ENCODE results near the gene HLA-DRA. TPM values are rescaled to one million over a fixed set of nuclear protein-coding genes. Genes with fewer than 3 reads are reported as not detected.

The HLA-DRA gene
- total RNA-seq, 1 donor from 2014 or later = 0.28 TPM

DNA sequence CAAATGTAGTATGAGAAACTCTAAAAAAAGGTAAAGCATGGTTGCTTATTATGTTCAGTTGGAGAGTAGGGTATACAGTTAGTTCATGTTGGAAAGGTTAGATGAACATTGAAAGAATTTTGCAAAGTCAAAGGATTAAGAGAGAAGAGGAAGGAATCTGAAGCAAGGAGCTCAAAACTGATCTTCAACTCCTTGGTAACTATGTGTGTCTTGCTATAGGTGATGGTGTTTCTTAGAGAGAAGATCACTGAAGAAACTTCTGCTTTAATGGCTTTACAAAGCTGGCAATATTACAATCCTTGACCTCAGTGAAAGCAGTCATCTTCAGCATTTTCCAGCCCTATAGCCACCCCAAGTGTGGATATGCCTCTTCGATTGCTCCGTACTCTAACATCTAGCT is 4.7 kb downstream of the HLA-DRA start:
- H3K27me3 Mint-ChIP-seq (ENCODE audit: unreplicated experiment) = peaks cover 1% of the 10 kb centered on the region
- no peak overlapping the region for H3K27ac Mint-ChIP-seq (ENCODE audit: unreplicated experiment)
- H3K36me3 Mint-ChIP-seq (ENCODE audit: low read depth, unreplicated experiment) = no peaks in the 10 kb centered on the region
- H3K9me3 Mint-ChIP-seq (ENCODE audit: unreplicated experiment) = no peaks in the 10 kb centered on the region
- TF ChIP-seq, protein P1, sequence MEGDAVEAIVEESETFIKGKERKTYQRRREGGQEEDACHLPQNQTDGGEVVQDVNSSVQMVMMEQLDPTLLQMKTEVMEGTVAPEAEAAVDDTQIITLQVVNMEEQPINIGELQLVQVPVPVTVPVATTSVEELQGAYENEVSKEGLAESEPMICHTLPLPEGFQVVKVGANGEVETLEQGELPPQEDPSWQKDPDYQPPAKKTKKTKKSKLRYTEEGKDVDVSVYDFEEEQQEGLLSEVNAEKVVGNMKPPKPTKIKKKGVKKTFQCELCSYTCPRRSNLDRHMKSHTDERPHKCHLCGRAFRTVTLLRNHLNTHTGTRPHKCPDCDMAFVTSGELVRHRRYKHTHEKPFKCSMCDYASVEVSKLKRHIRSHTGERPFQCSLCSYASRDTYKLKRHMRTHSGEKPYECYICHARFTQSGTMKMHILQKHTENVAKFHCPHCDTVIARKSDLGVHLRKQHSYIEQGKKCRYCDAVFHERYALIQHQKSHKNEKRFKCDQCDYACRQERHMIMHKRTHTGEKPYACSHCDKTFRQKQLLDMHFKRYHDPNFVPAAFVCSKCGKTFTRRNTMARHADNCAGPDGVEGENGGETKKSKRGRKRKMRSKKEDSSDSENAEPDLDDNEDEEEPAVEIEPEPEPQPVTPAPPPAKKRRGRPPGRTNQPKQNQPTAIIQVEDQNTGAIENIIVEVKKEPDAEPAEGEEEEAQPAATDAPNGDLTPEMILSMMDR (IDR thresholded peaks at IDR 0.05; ENCODE audit: unreplicated experiment) = no peak
- H3K4me1 Mint-ChIP-seq (ENCODE audit: unreplicated experiment) = no peaks in the 10 kb centered on the region
- DNase-seq (ENCODE audit: low spot score) = no peak
- H3K4me3 Mint-ChIP-seq (ENCODE audit: unreplicated experiment) = no peak overlapping the region

- no peaks in the 10 kb centered on the region for H3K36me3 Mint-ChIP-seq (ENCODE audit: low read depth, unreplicated experiment)
- DNase-seq (ENCODE audit: low spot score) = no peak
- TF ChIP-seq, protein P1 (IDR thresholded peaks at IDR 0.05; ENCODE audit: unreplicated experiment) = no peak
- peaks cover 1% of the 10 kb centered on the region for H3K27me3 Mint-ChIP-seq (ENCODE audit: unreplicated experiment)
- H3K4me1 Mint-ChIP-seq (ENCODE audit: unreplicated experiment) = no peaks in the 10 kb centered on the region
- no peak overlapping the region for H3K27ac Mint-ChIP-seq (ENCODE audit: unreplicated experiment)
- no peak overlapping the region for H3K4me3 Mint-ChIP-seq (ENCODE audit: unreplicated experiment)
- no peaks in the 10 kb centered on the region for H3K9me3 Mint-ChIP-seq (ENCODE audit: unreplicated experiment)
Observed at GRCh38 chr6:32445321-32445854, 5.7 kb downstream of the HLA-DRA start.

DNA sequence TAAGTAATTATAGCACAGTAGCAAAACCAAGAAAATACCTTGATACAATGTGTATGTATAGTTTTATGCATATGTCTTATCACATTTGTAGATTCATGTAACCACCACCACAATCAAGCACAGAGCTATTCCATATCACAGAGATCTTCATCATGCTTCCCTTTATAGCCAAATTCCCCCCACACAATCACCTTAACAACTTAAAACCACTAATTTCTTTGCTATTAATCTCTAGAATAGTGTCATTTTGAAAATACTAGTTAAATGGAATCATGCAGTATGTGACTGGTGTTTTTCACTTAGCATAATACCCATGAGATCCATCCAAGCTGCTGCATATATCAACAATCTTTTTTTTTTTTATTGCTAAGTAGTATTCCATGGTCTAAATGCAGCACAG is 8.2 kb downstream of the HLA-DRA start:
- no peak for DNase-seq (ENCODE audit: low spot score)
- Mint-ChIP-seq H3K36me3 (ENCODE audit: low read depth, unreplicated experiment) (no peaks in the 10 kb centered on the region), H3K4me3 (ENCODE audit: unreplicated experiment) (no peak overlapping the region), H3K27ac (ENCODE audit: unreplicated experiment) (no peak overlapping the region), H3K4me1 (ENCODE audit: unreplicated experiment) (no peaks in the 10 kb centered on the region), H3K27me3 (ENCODE audit: unreplicated experiment) (peaks cover 1% of the 10 kb centered on the region), H3K9me3 (ENCODE audit: unreplicated experiment) (no peaks in the 10 kb centered on the region)
- TF ChIP-seq, protein P1 (IDR thresholded peaks at IDR 0.05; ENCODE audit: unreplicated experiment) = no peak

- no peak overlapping the region for H3K4me3 Mint-ChIP-seq (ENCODE audit: unreplicated experiment)
- DNase-seq (ENCODE audit: low spot score) = no peak
- no peak overlapping the region for H3K27ac Mint-ChIP-seq (ENCODE audit: unreplicated experiment)
- H3K36me3 Mint-ChIP-seq (ENCODE audit: low read depth, unreplicated experiment) = no peaks in the 10 kb centered on the region
- no peaks in the 10 kb centered on the region for H3K4me1 Mint-ChIP-seq (ENCODE audit: unreplicated experiment)
- TF ChIP-seq, protein P1 (IDR thresholded peaks at IDR 0.05; ENCODE audit: unreplicated experiment) = no peak
- H3K27me3 Mint-ChIP-seq (ENCODE audit: unreplicated experiment) = no peaks in the 10 kb centered on the region
- no peaks in the 10 kb centered on the region for H3K9me3 Mint-ChIP-seq (ENCODE audit: unreplicated experiment)
Observed at GRCh38 chr6:32449088-32449736, 9.5 kb downstream of the HLA-DRA start.

- TF ChIP-seq, protein P1 (IDR thresholded peaks at IDR 0.05; ENCODE audit: unreplicated experiment) = no peak
- Mint-ChIP-seq H3K36me3 (ENCODE audit: low read depth, unreplicated experiment) (no peaks in the 10 kb centered on the region), H3K4me1 (ENCODE audit: unreplicated experiment) (no peaks in the 10 kb centered on the region), H3K4me3 (ENCODE audit: unreplicated experiment) (no peak overlapping the region), H3K9me3 (ENCODE audit: unreplicated experiment) (no peaks in the 10 kb centered on the region), H3K27me3 (ENCODE audit: unreplicated experiment) (no peaks in the 10 kb centered on the region), H3K27ac (ENCODE audit: unreplicated experiment) (no peak overlapping the region)
- no peak for DNase-seq (ENCODE audit: low spot score)
Observed at GRCh38 chr6:32457054-32457453, 17.4 kb downstream of the HLA-DRA start.

Measured in endothelial cell (in vitro differentiated cells).